ENCODE results near the gene CPS1. TPM values are rescaled to one million over a fixed set of nuclear protein-coding genes. Genes with fewer than 3 reads are reported as not detected.

Gene CPS1
- total RNA-seq, 2 donors from 2014 or later: 2.9 to 4.9 TPM

DNA sequence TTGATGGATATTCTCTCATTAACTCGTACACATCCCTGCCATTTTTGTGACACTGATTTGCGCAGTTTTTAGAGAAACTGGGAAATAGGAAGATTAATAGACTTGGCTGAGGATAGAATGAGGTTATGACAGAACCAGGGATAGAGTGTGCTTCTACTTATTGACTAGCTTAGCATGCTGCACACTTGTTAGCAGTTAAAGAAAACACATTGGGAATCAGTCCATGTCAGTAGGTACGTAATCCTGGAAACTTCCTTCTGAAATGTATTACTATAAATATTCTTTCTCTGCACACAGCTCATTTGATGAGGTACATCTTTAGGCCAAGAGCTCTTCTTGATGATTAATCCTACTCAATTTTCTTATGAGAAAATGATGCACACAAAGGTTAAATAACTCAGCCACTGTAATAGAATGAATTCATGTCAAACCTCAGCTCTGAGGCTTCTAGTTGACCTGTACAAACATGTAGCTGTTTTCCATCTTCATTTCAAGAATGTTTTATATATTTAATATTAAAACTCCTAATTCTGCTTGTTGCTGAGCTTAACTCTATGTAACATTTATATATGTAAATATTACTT is 12.3 kb upstream of the CPS1 start:
- DNase-seq (no peak), ATAC-seq (no peak)
- Histone ChIP-seq H3K4me1 (peaks cover 30% of the 10 kb centered on the region), H3K27ac (no peak overlapping the region), H3K36me3 (replicated peaks in 1 of 2; ENCODE audit: insufficient read depth in 1 of 2, low read depth in 2 of 2) (no peaks in the 10 kb centered on the region), H3K27me3 (no peaks in the 10 kb centered on the region), H3K9me3 (no peaks in the 10 kb centered on the region), H3K4me3 (no peak overlapping the region)
- WGBS, 2 donors: 86 to 89% methylated on average over 3 of the region's 3 CpGs
- no peak for TF ChIP-seq CTCF (IDR thresholded peaks at IDR 0.05)
- no peak for TF ChIP-seq POLR2A (IDR thresholded peaks at IDR 0.05)
- intact Hi-C loops (cut with DNase I): no loop called here

GRCh38 chr2:210544831-210545230 is 11.6 kb upstream of the CPS1 start:
- H3K27me3 ChIP-seq: no peaks in the 10 kb centered on the region
- H3K9me3 ChIP-seq: no peaks in the 10 kb centered on the region
- H3K4me1 ChIP-seq: peaks cover 22% of the 10 kb centered on the region
- ATAC-seq (no peak), DNase-seq (no peak)
- no peaks in the 10 kb centered on the region for H3K36me3 ChIP-seq (replicated peaks in 1 of 2; ENCODE audit: insufficient read depth in 1 of 2, low read depth in 2 of 2)
- WGBS, 2 donors: 46 to 52% methylated on average over 4 of the region's 4 CpGs
- H3K4me3 ChIP-seq: no peak overlapping the region
- TF ChIP-seq POLR2A (IDR thresholded peaks at IDR 0.05) (no peak), CTCF (IDR thresholded peaks at IDR 0.05) (no peak)
- intact Hi-C loops (cut with DNase I): no loop called here
- H3K27ac ChIP-seq: no peak overlapping the region

- Histone ChIP-seq H3K9me3 (no peaks in the 10 kb centered on the region), H3K4me3 (no peak overlapping the region), H3K27me3 (no peaks in the 10 kb centered on the region), H3K27ac (no peak overlapping the region), H3K36me3 (replicated peaks in 1 of 2; ENCODE audit: insufficient read depth in 1 of 2, low read depth in 2 of 2) (no peaks in the 10 kb centered on the region), H3K4me1 (peaks cover 4% of the 10 kb centered on the region)
- intact Hi-C loops (cut with DNase I): no loop called here
- WGBS, 2 donors: 75 to 76% methylated on average over 5 of the region's 5 CpGs
- TF ChIP-seq POLR2A (IDR thresholded peaks at IDR 0.05): no peak
- no peak for TF ChIP-seq CTCF (IDR thresholded peaks at IDR 0.05)
- DNase-seq (peak in 2 of 4 donors; percentile 15 to 31), ATAC-seq (no peak)
Observed at GRCh38 chr2:210546424-210547208, 9.8 kb upstream of the CPS1 start.

DNA sequence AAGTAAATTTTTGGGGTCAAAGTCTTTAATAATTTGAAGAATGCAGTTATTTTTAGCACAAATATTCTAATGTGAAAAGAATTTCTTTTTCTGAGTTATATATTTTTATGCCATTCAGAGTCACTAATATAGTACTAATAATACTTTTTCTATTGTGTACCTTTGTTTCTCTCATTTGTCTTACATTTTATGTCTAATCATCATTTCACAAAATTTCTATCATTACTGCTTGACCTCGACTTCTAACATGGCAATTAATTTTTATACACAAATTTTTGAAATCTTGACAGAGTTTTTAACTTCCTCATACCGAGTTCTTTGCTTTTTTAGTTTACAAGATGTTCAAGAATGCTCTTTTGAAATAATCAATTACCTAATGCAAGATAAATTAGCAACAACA is 8.4 kb upstream of the CPS1 start:
- TF ChIP-seq POLR2A (IDR thresholded peaks at IDR 0.05) (no peak), CTCF (IDR thresholded peaks at IDR 0.05) (no peak)
- H3K27ac ChIP-seq: no peak overlapping the region
- intact Hi-C loops (cut with DNase I): no loop called here
- no peak for ATAC-seq
- H3K36me3 ChIP-seq (replicated peaks in 1 of 2; ENCODE audit: insufficient read depth in 1 of 2, low read depth in 2 of 2): no peaks in the 10 kb centered on the region
- H3K9me3 ChIP-seq: no peaks in the 10 kb centered on the region
- no peaks in the 10 kb centered on the region for H3K27me3 ChIP-seq
- H3K4me3 ChIP-seq: no peak overlapping the region
- H3K4me1 ChIP-seq: no peaks in the 10 kb centered on the region
- 35 to 49% methylated on average over 2 of the region's 2 CpGs for WGBS, 2 donors
- DNase-seq: no peak
